ENCODE results near the gene ARHGEF1. TPM values are rescaled to one million over a fixed set of nuclear protein-coding genes. Genes with fewer than 3 reads are reported as not detected.

Gene ARHGEF1
- total and polyA plus RNA-seq, 12 donors: 7.3 to 443 (median 54.1) TPM

GRCh38 chr19:41897820-41898219 lies 14.8 kb downstream of the ARHGEF1 start:
- 83 to 87% (median 85%) methylated on average over 24 of the region's 24 CpGs for WGBS, 4 donors
- TF ChIP-seq CTCF (IDR thresholded peaks at IDR 0.05) (no peak), POLR2A (IDR thresholded peaks at IDR 0.05) (no peak)
- H3K4me3 ChIP-seq: no peak overlapping the region
- no peaks in the 10 kb centered on the region for H3K4me1 ChIP-seq (replicated peaks in 1 of 2)
- no peak overlapping the region for H3K27ac ChIP-seq
- DNase-seq: no peak
- no peaks in the 10 kb centered on the region for H3K27me3 ChIP-seq
- intact Hi-C loops (cut with DNase I): no loop called here
- H3K36me3 ChIP-seq (replicated peaks in 1 of 2): peaks cover 0 to 70% of the 10 kb centered on the region in 2 donors
- H3K9me3 ChIP-seq (replicated peaks in 1 of 3): no peaks in the 10 kb centered on the region

- H3K27ac ChIP-seq: no peak overlapping the region
- intact Hi-C loops (cut with DNase I): no loop called here
- peaks cover 0 to 72% of the 10 kb centered on the region in 2 donors for H3K36me3 ChIP-seq (replicated peaks in 1 of 2)
- TF ChIP-seq POLR2A (IDR thresholded peaks at IDR 0.05) (no peak), CTCF (IDR thresholded peaks at IDR 0.05) (no peak)
- H3K9me3 ChIP-seq (replicated peaks in 1 of 3): no peaks in the 10 kb centered on the region
- DNase-seq: no peak
- H3K4me3 ChIP-seq: no peak overlapping the region
- no peaks in the 10 kb centered on the region for H3K4me1 ChIP-seq (replicated peaks in 1 of 2)
- WGBS, 4 donors: 86 to 90% (median 89%) methylated on average over 13 to 15 of the region's 15 CpGs
- H3K27me3 ChIP-seq: no peaks in the 10 kb centered on the region
Observed at GRCh38 chr19:41898235-41898634, 15.3 kb downstream of the ARHGEF1 start.

GRCh38 chr19:41901707-41902360 lies 18.9 kb downstream of the ARHGEF1 start:
- no peak overlapping the region for H3K4me3 ChIP-seq
- 92 to 95% (median 94%) methylated on average over 10 to 21 of the region's 21 CpGs for WGBS, 4 donors
- no peaks in the 10 kb centered on the region for H3K9me3 ChIP-seq (replicated peaks in 1 of 3)
- intact Hi-C loops (cut with DNase I): no loop called here
- peaks cover 0 to 88% of the 10 kb centered on the region in 2 donors for H3K36me3 ChIP-seq (replicated peaks in 1 of 2)
- no peaks in the 10 kb centered on the region for H3K27me3 ChIP-seq
- H3K4me1 ChIP-seq (replicated peaks in 1 of 2): no peaks in the 10 kb centered on the region
- H3K27ac ChIP-seq: no peak overlapping the region
- TF ChIP-seq CTCF (IDR thresholded peaks at IDR 0.05) (no peak), POLR2A (IDR thresholded peaks at IDR 0.05) (no peak)
- DNase-seq: no peak

GRCh38 chr19:41902594-41902993 lies 19.6 kb downstream of the ARHGEF1 start:
- peaks cover 0 to 91% of the 10 kb centered on the region in 2 donors for H3K36me3 ChIP-seq (replicated peaks in 1 of 2)
- DNase-seq: no peak
- H3K4me1 ChIP-seq (replicated peaks in 1 of 2): no peaks in the 10 kb centered on the region
- 92 to 95% (median 94%) methylated on average over 6 to 17 of the region's 17 CpGs for WGBS, 4 donors
- intact Hi-C loops (cut with DNase I): no loop called here
- H3K9me3 ChIP-seq (replicated peaks in 1 of 3): no peaks in the 10 kb centered on the region
- no peak overlapping the region for H3K27ac ChIP-seq
- no peaks in the 10 kb centered on the region for H3K27me3 ChIP-seq
- H3K4me3 ChIP-seq: no peak overlapping the region
- TF ChIP-seq CTCF (IDR thresholded peaks at IDR 0.05): no peak
- no peak for TF ChIP-seq POLR2A (IDR thresholded peaks at IDR 0.05)
